ENCODE measurements around the gene ABHD8. TPM values are rescaled to one million over a fixed set of nuclear protein-coding genes. Genes with fewer than 3 reads are reported as not detected.

ABHD8 gene
- total RNA-seq, 1 experiment from 2014 or later = 5.2 TPM

- no peak for TF ChIP-seq ATF3 (IDR thresholded peaks at IDR 0.05)
Measured at GRCh38 chr19:17304386-17305215, 1.4 kb upstream of the ABHD8 start (continued).

DNA sequence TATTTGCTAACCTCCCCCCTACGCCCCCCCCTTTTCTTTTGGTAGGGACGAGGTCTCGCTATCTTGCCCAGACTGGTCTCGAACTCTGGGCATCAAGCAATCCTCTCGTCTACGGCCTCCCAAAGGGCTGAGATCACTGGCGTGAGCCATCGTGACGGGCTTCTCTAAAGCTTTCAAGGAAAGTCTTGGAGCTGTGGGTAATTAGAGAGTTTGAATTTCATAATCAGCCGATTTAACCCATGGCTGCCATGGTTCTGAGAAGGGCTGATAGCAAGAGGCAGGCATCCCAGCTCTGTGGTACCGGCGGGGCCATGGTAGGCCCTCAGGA, 679 bp upstream of the ABHD8 start:
- DNase-seq (ENCODE audit: low read depth, low spot score) (no peak), ATAC-seq (no peak)
- no peaks in the 10 kb centered on the region; a peak in 1 of 4 replicates for H3K36me3 ChIP-seq (ENCODE audit: control insufficient read depth in 1 of 2, insufficient read depth in 2 of 2, low read length in 2 of 2)
- TF ChIP-seq SP1 (IDR thresholded peaks at IDR 0.05; ENCODE audit: low read depth) = no peak
- TF ChIP-seq REST (IDR thresholded peaks at IDR 0.05; ENCODE audit: low read depth) = no peak
- no peak for TF ChIP-seq ZNF274 (IDR thresholded peaks at IDR 0.05; ENCODE audit: low read depth, low read length)
- no peak for TF ChIP-seq EZH2 (IDR thresholded peaks at IDR 0.05)
- TF ChIP-seq CBX3 (IDR thresholded peaks at IDR 0.05; ENCODE audit: low read depth) = no peak
- no peak for TF ChIP-seq TCF7L2 (IDR thresholded peaks at IDR 0.05; ENCODE audit: borderline replicate concordance, extremely low read depth, insufficient read depth, insufficient read length)
- TF ChIP-seq POLR2A (IDR thresholded peaks at IDR 0.05; ENCODE audit: borderline replicate concordance, extremely low read depth, insufficient read depth, insufficient read length) = no peak
- TF ChIP-seq EGR1 (IDR thresholded peaks at IDR 0.05; ENCODE audit: low read depth) = no peak
- TF ChIP-seq CEBPB (IDR thresholded peaks at IDR 0.05; ENCODE audit: low read depth) = no peak
- ChIA-PET CTCF (interaction anchor here (2.1 kb wide), 1 partner anchor 12 kb away, joined by 33 read pairs; no protein-coding TSS in a partner anchor), RAD21 (ENCODE audit: low non-redundant PET in 1 of 2, low total read pairs in 2 of 2, uncharacterized antibody in 2 of 2, unreplicated experiment in 2 of 2) (no interaction called here), POLR2A (interaction anchor here (0.9 to 3.1 kb wide), 2 partner anchors 11 to 24 kb away, joined by 3 to 22 read pairs; no protein-coding TSS in a partner anchor)
- peaks cover 36 to 59% of the 10 kb centered on the region in 2 experiments for H3K4me1 ChIP-seq (ENCODE audit: control insufficient read depth in 1 of 2, insufficient read depth in 2 of 2, low read length in 2 of 2)
- peak overlapping the region in 1 of 2 experiments; percentile 54; a peak in 1 of 4 replicates for H3K4me3 ChIP-seq (replicated peaks in 1 of 2; ENCODE audit: low read depth in 1 of 2, low read length in 2 of 2)
- peak overlapping the region; percentile 25; the same call in 1 of the 2 replicates for H3K27ac ChIP-seq (ENCODE audit: low read depth, low read length)
- H4K20me1 ChIP-seq (ENCODE audit: insufficient read depth) = no peaks in the 10 kb centered on the region
- H3K4me2 ChIP-seq (ENCODE audit: low read length) = peak overlapping the region; percentile 71
- no TSS peak for BruUV-seq (replicated peaks)
- H3K9me3 ChIP-seq (ENCODE audit: control insufficient read depth in 1 of 2, insufficient read depth in 1 of 2, low read depth in 1 of 2, low read length in 2 of 2) = no peaks in the 10 kb centered on the region
- H2AFZ ChIP-seq (ENCODE audit: low read depth, low read length, poor library complexity, severe bottlenecking) = no peak overlapping the region
- no peaks in the 10 kb centered on the region for H3K27me3 ChIP-seq (ENCODE audit: insufficient read depth, low read length)
- peaks cover 12% of the 10 kb centered on the region for H3K79me2 ChIP-seq (ENCODE audit: insufficient read depth, low read length)
- no peaks in the 10 kb centered on the region for H3K9me2 ChIP-seq (ENCODE audit: insufficient read depth)
- no peak overlapping the region for H3K9ac ChIP-seq (ENCODE audit: low read length)
- intact Hi-C loops (cut with micrococcal nuclease) = no loop called here

Data from HCT116 (cell line).